ENCODE results near the gene NPHP4. TPM values are rescaled to one million over a fixed set of nuclear protein-coding genes. Genes with fewer than 3 reads are reported as not detected.
"Not testable (repeated sequence)": the region's sequence is repeated elsewhere in the genome, so short reads cannot be mapped to it uniquely, and the experiment has no call there.

The NPHP4 gene
- polyA plus RNA-seq, 1 donor: 4.1 TPM

DNA sequence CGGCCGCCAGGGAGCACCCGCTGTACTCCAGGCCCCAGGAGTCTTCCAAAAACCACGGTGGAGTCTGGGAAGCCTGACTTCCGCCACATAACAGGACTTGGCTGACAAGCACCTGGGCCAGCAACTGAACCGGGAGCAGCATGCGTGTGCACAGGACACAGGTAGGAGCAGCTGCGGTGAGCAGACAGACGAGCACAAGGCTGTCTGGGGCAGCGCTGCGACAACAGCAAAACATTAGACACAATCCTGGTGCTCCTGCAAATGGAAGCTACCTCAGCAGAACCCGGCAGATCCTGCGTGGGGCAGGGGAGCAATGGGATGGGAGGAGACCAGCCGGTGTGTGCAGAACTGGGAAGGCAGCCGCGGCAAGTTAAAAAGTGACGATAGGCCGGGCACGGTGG is 80.4 kb downstream of the NPHP4 start:
- DNase-seq (ENCODE audit: low read depth): no peak

- no peak for DNase-seq (ENCODE audit: low read depth)
These were observed 81.1 kb downstream of the NPHP4 start for GRCh38 chr1:5911157-5911556.

- no peak for DNase-seq (ENCODE audit: low read depth)
These were observed 81.6 kb downstream of the NPHP4 start for GRCh38 chr1:5910666-5911065.

- DNase-seq (ENCODE audit: low read depth): no peak
These were observed 82.0 kb downstream of the NPHP4 start for GRCh38 chr1:5910276-5910620.

DNA sequence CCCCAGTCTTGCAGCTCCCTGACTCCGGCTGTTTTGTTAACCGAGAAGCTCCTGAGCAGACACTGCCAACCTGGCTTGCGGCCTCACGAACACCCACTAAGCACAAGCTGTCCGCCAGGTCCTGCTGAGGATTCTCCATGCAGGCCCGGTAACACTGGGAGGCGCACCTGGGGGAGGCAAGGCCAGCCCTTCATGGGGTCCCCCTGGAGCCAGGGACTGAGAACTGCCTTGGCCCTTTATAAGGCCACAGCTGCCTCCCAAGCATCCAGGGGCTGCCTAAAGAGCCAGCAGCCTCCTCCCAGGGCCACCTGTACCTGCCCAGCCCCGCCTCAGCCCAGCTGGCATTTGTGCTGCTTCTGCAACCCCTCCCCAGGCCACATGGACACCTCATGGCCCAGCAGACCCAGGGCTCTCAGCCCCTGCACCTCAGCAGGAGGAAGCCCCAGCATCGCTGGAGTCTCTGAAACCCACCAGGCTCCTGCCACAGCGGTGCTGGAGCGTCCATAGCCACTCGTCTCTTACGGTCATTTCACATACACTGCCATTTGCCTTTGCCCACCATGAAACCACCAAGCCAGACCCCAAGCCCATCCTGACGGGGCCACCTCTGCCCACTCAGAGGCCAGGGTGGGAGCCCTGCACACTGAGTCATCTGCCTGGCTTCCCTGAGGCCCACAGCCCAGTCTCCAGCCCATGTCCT is 82.5 kb downstream of the NPHP4 start:
- no peak for DNase-seq (ENCODE audit: low read depth)

DNA sequence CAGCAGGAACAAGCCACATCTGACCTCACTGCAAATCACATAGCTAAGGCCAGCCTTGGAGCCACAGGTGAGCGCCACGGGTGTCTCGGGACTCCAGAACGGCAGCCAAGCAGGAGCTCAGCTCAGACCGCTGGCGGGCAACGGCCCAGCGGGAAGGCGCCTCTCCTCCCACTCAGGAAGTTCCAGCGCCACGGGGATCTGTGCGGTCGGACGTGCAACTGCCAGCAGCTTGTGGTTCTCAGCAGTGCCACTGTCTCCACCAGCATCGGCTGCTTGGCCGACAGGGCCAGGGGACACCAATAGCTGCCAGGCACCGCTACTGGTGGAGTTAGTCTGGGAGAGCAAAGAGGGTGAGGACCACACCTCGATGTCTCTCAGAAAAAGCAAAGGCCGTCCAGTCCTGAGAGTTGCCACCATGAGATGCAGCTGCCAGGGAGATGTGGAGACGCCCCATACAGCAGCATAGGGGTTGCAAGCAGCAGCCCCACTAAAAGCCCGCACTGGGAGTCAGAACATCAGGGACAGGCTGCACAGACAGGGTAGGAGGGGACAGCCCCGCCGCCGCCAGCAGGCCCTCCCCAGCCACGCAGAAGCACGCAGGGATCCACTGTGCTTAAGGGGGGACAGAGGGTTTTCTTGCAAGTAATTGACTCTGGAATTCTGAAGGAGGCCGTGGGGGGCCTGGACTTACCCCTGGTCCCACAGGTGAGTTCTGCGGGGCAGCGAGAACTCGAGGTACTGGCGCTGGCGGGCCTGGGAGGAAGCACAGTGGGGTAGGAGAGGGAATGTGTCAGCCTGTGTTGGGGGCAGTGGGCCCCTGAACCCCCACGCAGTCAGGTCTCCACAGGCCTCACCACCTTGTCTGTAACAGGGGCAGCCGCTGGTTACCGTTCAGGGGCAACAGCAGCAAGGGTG is 83.5 kb downstream of the NPHP4 start:
- DNase-seq (ENCODE audit: low read depth): no peak

DNA sequence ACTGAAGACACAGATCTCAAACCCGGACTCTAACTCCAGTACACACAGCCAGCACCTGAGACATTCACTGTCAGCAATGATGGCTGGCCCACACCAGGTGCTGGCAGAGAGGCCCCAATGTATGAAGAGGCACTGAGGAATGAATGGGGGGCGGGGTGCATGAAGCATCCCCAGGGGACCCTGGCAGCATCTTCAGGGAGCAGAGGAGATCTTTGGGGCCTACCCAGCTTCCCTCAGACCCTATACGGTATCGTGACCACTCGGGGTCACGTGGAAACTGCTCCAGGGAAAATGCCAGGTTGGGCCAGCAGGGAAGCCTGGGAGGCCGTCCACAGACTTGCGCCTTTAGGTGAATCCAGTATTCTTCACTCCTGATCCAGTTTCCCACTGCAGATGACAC is 84.3 kb downstream of the NPHP4 start:
- no peak for DNase-seq (ENCODE audit: low read depth)

DNA sequence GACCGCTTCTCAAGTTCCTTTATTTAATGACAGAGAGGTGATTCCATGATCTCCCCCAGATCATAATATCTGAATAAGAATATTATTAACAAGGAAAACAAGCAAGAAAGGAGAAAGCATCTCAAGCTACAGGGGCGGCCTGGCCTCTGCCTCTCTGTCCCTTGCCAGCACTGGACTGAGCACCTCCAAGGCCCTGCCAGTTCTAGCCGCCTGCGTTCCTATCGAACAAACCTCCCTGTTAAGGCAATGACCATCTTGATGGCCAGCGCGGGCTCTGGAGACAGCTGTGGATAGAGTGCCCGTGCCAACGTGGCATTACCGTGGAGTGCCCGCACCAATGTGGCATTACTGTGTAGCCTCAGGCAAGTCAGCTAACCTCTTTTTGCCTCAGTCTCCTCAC is 84.8 kb downstream of the NPHP4 start:
- DNase-seq (ENCODE audit: low read depth): no peak

DNA sequence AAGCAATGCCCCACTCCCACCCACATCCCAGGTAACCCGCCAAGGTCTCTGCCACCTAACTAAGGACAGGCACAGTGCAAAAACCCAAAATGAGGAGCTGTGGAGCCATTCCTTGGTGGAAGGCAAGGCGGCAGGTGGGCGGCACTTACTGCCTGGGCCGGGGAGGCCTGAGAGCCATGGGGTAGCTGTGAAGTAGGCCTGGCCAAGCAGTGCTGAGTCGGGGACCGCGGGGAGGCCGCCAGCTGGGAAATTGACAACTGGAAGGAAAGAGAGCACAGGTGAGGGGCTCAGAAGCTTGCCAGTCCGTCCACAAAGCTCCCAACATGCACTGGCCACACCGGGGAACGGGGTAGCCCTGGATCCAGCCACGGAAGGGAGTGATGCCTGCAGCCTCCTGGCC is 85.3 kb downstream of the NPHP4 start:
- DNase-seq (ENCODE audit: low read depth): no peak

DNA sequence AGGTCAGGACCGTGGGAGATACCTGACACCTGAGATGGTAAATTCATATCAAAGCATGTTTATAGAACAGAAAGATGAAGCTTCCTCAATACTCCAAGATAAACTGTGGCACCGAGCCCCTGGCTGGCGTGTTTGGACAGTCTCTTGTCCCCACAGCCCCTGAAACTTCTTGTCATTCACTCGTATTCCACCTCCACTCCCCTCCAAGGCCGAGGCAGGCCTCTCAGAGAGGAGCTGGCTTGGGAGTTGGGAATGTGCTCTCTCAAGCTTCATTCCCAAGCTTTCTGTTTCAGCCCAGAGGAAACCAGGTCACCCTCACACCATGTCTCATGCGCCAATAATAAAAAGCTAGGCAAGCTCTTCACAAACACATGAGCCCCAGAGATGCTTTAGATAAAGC is 86.1 kb downstream of the NPHP4 start:
- no peak for DNase-seq (ENCODE audit: low read depth)

GRCh38 chr1:5905436-5905835 is 86.8 kb downstream of the NPHP4 start:
- DNase-seq (ENCODE audit: low read depth): no peak

- no peak for DNase-seq (ENCODE audit: low read depth)
These were observed 87.7 kb downstream of the NPHP4 start for GRCh38 chr1:5904551-5904950.

DNA sequence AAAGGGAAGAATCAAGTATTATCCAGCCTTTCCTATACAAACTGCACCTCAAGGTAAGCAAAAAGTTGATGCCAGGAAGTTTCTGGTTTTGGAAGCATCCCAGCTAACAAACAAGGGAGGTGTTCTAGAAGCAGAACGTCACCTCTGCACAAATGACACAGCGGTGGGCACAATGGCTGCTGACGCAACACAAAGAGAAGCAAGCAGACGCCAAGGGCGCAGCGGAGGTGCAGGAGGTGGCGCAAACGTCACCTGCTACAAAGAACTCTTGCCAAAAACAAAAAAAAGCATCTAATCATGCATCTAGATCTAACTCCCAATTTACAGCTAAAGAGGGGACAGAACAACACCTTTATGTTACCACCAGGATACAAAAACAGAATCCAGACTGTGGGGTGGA is 88.5 kb downstream of the NPHP4 start:
- no peak for DNase-seq (ENCODE audit: low read depth)

DNA sequence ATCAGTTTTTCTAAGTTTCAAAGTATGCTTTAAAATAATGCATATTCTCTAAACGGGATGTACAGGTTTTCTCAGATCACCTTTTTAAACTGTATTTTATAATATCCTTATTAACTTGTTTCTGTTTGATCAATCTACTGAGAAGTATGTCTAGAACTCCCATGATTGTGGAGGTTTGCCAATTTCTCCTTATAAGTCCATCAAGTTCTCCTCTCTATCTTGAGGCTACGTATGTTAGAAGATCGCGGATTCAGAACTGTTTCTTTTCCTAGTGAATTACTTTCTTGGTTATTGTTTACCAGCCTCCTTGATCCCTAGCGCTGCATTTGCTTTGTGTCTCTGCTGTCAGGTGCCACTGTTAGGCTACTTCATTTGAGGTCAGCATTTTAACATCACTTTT is 89.2 kb downstream of the NPHP4 start:
- no peak for DNase-seq (ENCODE audit: low read depth)

GRCh38 chr1:5901841-5902240 is 90.4 kb downstream of the NPHP4 start:
- no peak for DNase-seq (ENCODE audit: low read depth)

DNA sequence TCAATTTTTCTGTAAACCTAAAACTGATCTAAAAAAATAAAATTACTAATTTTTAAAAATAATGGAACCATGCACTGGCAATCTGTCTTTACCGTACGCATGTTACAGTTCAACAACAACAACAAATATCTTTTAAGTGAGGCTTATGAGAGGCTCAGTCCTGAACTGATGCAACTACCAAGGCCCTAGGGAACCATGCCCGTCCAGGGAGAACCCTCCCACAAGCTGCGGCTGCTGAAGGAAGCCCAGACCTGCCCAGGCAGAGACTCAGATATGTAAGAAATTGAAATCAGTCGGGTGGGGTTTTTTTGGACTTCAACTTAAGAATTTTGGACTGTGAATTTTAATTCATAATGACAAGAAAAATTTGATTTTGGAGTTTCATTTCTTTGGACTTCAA is 91.1 kb downstream of the NPHP4 start:
- DNase-seq (ENCODE audit: low read depth): no peak

- DNase-seq (ENCODE audit: low read depth): no peak
These were observed 94.0 kb downstream of the NPHP4 start for GRCh38 chr1:5898266-5898665.

DNA sequence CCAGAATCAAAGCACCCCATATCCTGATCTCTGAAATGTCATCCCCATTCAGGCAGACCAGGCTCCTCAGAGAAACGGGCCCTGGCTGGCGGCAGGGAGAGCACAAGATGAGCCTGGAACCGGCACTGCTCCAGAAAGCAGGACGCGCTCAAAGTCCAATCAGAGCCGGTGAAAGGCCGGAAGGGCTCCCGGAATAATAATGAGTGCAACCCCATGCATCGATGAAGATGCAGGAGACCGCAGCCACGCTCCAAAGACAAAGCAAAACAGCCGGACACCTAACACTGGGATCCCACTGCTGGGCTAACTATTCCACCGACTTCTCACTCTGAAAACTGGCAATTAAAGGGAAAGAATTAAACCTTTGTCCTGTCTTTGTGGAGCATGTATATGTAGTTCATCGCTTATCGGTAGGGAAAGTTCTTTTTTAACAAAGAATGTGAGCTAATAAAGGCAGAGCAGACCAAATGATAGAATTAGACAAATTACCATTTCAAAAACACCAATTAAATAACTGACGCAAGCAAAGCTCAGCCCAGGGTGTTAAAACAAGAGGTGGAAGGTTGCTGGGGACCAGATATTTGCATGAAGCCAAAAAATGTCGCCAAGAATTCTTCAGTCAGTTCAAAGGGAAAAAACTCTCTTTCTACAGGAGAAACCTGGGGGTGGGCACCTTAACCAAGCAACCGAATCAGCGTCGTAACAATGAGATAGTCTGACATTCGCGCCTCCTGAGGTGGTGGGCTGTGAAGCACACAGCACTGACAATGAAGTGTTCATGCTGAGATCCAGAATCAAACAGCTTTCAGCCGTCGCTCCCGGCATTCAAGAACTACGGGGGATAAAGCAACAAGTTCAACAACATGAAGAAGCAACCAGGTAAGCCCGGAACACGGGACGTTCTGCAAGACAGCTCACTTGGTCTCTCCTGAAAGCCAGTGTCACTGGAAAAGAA is 95.2 kb downstream of the NPHP4 start:
- no peak for DNase-seq (ENCODE audit: low read depth)

DNA sequence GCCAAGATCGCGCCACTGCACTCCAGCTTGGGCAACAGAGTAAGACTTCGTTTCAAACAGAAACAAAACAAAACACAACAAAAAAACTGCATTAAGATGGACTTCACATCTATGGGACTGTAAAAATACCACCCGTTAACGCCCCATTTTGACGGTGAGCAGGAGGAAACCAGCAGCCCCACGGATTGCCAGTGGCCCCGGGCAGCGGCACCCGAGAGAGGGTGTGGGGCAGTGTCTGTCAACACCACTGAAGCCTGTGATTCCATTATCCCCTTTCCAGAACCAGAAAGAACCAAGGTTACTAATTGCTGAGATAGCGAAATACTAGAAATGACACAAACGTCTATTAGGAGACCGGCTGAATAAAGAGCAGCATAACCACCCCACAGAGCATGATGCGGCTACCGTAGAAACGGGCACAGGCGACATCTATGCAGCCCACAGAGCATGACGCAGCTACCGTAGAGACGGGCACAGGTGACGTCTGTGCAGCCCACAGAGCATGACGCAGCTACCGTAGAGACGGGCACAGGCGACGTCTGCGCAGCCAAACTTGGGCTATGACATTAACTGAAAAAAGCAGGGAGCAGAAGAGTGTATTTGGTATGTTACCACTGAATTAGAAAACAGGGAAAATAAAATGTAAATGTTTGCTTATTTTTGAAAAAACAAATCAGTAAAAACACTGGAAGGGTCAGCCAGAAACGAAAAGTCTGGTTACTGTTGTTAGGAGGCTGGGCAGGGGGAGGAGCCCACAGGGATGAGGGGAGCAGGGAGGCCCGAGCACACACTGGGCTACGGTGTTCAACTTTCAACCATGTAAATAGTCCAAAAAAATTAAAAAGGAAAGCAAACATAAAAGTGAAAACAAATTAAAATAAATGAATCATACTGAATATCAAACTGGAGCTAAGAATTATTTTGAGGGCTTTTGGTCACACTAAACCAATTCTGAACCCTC is 96.5 kb downstream of the NPHP4 start:
- DNase-seq (ENCODE audit: low read depth): no peak

- not testable (repeated sequence) for DNase-seq (ENCODE audit: low read depth)
These were observed 98.4 kb downstream of the NPHP4 start for GRCh38 chr1:5893699-5894278.

- no peak for DNase-seq (ENCODE audit: low read depth)
These were observed 99.9 kb downstream of the NPHP4 start for GRCh38 chr1:5892329-5892728.
